HG03095 (cell line): ENCODE measurements around the gene DMXL1.
"Not testable (repeated sequence)": the region's sequence is repeated elsewhere in the genome, so short reads cannot be mapped to it uniquely, and the experiment has no call there.

Experiments used
- ATAC-seq: cut with Tn5 transposase; IDR thresholded peaks from one replicate; pipeline ENCODE4 v1.9.1; 2021; ENCODE audit warnings: moderate library complexity; ENCODE audit not compliant: unreplicated experiment

Gene DMXL1

GRCh38 chr5:119123280-119123679 lies 52.4 kb downstream of the DMXL1 start:
- ATAC-seq = no peak

- no peak for ATAC-seq
These were observed 58.9 kb downstream of the DMXL1 start for GRCh38 chr5:119129770-119130169.

- no peak for ATAC-seq
These were observed 60.8 kb downstream of the DMXL1 start for GRCh38 chr5:119131530-119132304.

GRCh38 chr5:119135743-119136142 lies 64.9 kb downstream of the DMXL1 start:
- not testable (repeated sequence) for ATAC-seq

DNA sequence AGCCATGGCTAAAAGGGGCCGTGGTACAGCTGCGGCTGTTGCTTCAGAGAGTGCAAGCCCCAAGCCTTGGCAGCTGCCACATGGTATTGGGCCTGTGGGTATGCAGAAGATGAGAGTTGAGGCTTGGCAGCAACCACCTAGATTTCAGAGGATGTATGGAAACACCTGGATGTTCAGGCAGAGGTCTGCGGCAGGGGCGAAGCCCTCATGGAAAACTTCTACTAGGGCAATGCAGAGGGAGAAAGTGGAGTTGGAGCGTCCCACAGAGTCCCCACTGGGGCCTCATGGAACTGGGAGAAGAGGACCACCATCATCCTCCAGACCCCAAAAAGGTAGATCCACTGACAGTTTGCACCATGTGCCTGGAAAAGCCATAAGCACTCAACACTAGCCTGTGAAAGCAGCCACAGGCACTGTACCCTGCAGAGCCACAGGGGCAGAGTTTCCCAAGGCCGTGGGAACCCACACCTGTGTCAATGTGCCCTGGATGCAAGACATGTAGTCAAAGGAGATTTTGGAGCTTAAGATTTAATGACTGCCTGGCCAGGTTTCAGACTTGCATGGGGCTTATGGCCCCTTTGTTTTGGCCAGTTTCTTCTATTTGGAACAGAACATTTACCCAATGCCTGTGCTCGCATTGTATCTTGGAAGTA lies 65.9 kb downstream of the DMXL1 start:
- ATAC-seq = no peak

DNA sequence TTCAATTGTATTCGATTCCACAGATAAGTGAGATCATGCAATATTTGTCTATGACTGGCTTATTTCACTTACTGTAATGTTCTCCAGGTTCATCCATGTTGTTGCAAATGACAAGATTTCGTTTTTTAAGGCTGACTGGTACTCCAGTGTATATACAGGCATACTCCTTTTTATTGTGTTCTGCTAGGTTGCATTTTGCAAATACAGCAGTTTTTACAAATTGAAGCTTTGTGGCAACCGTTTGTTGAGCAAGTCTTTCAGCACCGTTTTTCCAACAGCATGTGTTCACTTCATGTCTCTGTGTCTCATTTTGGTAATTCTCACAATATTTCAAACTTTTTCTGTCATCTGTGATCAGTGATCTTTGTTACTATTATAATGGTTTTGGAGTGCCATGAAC lies 82.7 kb downstream of the DMXL1 start:
- no peak for ATAC-seq

DNA sequence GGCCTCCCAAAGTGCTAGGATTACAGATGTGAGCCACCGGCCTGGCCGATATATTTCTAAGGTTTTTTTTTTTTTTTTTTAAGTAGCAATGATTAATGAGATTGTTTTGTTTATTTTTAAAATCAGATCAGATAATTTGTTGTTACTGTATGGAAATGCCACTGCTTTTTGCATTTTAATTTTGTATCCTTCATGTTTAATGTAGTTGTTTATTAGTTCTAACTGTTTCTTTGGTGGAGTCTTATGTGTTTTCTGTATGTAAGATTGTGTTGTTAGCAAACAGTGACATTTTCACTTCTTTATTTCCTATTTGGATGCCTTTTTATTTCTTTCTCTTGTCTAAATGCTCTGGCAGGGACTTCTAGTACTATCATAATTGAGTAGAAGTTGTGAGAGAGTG lies 87.3 kb downstream of the DMXL1 start:
- ATAC-seq = no peak

- ATAC-seq = no peak
These were observed 90.5 kb downstream of the DMXL1 start for GRCh38 chr5:119161430-119161829.

- ATAC-seq = no peak
These were observed 95.1 kb downstream of the DMXL1 start for GRCh38 chr5:119166026-119166425.

GRCh38 chr5:119168401-119168800 lies 97.5 kb downstream of the DMXL1 start:
- no peak for ATAC-seq

DNA sequence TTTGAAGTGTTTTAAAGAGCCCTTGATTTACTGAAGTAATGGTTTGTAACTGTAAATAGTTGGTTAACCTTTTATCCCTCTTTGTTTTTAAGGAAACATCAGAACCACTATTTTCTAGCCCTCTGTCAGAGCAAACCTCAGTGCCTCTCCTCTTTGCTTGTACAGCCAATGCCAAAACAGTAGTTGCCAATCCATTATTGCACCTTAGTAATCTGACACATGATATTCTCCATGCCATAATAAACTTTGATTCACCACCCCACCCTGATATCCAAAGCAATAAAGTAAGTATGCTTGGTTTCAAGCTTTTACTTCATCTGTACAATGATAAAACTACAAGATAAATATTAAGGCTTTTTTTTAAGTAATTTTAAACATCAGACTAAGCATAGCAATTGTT lies 100.8 kb downstream of the DMXL1 start:
- no peak for ATAC-seq

- ATAC-seq = no peak
These were observed 103.8 kb downstream of the DMXL1 start for GRCh38 chr5:119174578-119175163.

DNA sequence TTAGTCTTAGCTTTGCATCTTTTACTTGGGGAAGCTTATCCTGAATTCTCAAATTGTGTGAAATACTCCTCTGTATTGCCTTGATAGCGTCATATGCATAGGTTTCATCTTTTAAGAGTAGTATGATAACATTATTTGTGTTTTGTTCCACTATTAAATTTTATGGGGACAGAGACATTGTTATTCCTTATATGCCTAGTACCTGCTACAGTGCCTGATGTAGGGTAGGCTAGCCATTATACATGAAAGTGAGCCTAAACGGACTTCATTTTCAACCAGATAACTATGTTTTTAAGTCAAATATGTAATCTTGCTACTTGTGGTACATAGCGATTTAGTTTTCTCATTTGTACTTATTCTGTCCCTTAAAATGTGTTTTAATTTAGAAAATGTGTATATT lies 105.9 kb downstream of the DMXL1 start:
- ATAC-seq = no peak

GRCh38 chr5:119177226-119177625 lies 106.3 kb downstream of the DMXL1 start:
- no peak for ATAC-seq

- no peak for ATAC-seq
These were observed 107.5 kb downstream of the DMXL1 start for GRCh38 chr5:119178435-119178834.

- no peak for ATAC-seq
These were observed 109.2 kb downstream of the DMXL1 start for GRCh38 chr5:119179857-119180641.

- ATAC-seq = not testable (repeated sequence)
These were observed 114.6 kb downstream of the DMXL1 start for GRCh38 chr5:119185512-119185911.

DNA sequence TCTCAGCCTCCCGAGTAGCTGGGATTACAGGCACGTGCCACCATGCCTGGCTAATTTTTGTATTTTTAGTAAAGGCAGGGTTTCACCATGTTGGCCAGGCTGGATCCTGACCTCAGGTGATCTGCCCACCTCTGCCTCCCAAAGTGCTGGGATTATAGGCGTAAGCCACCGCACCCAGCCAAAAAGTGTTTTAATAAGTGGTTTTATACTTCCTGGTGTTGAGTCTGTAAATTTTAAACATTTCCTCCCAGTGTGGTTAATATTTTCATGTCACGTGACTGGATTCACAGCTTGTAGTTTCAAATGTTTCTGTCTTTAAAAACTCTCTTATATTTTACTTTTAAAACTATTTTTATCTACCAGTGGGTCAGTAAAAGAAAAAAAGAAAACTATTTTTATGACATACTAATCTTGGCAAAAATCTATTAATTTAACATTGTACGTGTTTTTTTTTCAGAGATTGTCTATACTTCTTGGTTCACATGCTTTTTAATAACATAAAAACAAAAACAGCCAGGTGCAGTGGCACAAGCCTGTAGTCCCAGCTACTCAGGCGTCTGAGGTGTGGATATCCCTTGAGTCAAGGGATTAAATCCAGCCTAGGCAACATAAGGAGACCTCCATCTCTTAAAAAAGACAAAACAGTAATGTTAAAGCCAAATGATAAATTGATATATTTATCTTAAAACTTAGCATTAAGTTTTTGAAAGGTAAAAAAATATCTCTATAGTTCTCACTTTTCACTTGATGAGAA lies 117.1 kb downstream of the DMXL1 start:
- no peak for ATAC-seq

- ATAC-seq = no peak
These were observed 119.7 kb downstream of the DMXL1 start for GRCh38 chr5:119190470-119191095.

GRCh38 chr5:119191944-119192343 lies 121.1 kb downstream of the DMXL1 start:
- no peak for ATAC-seq
